ENCODE data around the gene SIKE1.
"Not testable (repeated sequence)": the region's sequence is repeated elsewhere in the genome, so short reads cannot be mapped to it uniquely, and the experiment has no call there.

Gene SIKE1

DNA sequence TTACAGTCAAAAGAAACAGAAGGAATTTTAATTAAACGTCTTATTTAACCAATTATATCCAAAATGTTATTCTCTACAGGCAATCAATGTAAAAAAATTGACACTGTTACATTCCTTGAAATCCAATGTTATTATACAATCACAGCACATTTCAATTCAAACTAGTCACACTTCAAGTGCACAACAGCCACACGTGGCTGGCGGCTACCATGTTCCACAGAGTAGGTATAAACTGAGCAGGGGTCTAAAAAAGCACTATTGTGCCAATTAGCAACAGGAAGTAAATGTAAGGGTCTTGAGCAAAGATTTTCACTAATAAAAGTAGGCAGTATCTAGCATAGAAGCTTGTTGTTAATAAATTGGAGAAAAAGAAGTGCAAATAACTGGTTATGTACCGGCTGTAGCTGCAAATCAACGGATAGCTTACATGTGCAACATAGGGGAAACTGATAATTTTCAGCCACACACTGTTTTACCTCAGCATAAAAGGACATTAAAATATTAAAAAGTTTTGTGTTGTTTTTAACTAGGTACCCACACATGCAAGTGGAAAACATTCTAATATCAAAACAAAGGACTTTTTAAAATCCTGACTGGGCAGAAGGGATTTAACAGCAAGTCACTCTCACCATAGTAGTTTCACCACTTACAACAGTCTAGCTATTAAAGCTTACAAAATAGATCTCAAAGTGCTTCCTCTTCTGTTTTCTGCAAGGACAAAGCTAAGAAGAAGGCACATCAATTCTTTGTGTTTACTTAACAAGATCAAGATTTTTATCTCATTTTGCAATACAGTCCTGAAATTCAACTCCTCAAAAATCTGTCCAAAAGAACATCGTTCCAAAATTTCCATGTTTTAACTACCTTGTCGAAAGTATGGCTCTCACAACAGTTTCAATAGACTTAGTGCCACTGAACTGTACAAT, 25.2 kb downstream of the SIKE1 start:
- FAIRE-seq, result no peak

DNA sequence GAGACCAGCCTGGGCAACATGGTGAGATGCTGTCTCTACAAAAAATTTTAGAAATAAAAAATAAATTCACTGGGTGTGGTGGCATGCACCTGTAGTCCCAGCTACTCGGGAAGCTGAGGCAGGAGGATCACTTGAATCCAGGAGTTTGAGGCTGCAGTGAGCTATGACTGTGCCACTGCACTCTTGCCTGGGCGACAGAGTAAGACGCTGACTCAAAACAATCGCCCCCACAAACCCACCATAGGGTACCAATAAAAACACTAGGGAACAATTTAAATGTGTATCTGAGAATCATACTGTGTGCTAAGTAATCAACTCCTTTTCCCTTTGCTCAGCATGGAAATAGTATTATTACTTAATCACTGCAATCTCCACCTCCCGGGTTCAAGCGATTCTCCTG, 26.8 kb downstream of the SIKE1 start:
- FAIRE-seq, result not testable (repeated sequence)

DNA sequence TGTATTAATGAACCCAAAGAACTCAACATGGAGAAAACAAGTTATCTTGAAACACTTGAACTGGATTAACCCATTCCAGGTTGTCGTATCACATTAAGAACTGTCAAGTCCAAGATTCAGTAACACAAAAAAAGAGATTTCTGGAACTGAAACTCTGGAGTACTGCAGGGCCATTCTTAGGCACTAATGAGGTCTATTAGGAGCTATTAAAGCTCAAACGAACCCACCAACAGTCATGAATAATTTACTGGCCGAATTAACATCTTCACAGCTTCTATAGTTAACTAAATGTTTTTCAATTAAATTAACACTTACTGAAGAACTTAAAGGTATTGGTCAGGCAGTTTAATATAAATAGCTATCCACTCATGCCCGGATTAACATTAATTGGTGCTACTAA, 27.3 kb downstream of the SIKE1 start:
- no peak for FAIRE-seq

GRCh38 chr1:114750780-114751179, 29.7 kb downstream of the SIKE1 start:
- no peak for FAIRE-seq

DNA sequence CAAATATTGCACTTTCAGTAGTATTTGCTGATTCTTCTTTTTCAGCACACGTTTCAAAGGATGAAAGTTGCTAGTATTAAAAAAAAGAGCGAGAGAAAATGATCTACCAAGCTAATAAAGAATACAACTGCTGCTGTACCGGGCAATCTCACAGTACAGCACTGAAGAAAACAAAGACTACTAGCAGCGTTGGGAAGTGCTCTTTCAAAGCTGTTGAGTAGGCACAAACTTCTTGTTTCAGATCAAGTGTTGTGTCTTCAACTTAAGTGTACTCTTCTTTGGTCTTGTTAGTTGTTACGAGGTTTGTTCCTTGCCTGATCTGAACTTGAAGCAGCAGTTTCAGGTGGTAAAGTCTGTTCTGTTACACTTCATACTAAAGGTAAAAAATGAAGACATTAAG, 30.6 kb downstream of the SIKE1 start:
- FAIRE-seq, result no peak

- no peak for FAIRE-seq
Observed at GRCh38 chr1:114746450-114747121, 33.9 kb downstream of the SIKE1 start.

DNA sequence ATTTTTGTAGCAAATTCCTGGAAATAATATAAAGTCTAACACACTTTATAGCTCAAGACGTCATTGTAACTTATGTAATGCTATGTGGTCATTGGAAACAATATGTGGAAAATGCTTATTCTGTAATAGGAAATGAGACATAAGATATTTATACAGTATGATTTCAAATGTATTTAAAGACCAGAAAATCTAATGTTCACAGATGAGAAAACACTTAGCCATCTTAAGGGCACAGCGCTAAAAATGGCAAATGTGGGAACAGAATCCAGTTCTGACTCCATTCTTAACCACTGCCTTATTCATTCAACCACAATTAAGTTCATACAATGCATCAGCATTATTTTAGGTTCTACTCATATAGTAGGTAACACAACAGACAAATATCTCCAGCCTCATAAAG, 35.2 kb downstream of the SIKE1 start:
- no peak for FAIRE-seq

DNA sequence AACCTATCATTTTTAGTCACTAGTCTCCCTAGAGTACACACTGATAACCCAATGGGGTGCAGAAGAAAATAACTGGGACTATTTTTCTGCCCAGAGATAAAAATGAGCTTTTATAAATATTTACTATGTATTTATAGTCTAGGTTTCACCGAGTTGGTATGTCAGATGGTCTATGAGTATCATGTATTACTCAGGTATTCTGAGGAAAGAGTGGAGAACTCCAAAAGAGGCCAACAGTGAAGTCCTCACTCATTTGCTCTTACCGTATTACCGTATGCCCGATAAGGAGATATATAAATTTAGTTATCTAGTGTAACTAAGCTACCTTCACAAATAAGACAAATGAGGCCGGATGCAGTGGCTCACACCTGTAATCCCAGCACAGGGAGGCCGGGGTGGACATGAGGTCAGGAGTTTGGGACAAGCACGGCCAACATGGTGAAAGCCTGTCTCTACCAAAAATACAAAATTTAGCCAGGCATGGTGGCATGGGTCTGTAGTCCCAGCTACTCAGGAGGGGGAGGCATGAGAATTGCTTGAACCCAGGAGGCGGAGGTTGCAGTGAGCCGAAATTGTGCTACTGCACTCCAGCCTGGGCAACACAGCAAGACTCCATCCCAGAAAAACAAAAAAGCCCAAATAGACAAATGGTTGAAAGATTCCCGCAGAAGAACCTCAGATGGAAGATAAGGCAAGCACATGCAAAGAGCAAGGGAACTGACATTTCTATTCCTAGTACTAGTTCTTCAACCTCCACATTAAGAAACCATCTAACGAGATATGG, 38.3 kb downstream of the SIKE1 start:
- FAIRE-seq, result no peak

DNA sequence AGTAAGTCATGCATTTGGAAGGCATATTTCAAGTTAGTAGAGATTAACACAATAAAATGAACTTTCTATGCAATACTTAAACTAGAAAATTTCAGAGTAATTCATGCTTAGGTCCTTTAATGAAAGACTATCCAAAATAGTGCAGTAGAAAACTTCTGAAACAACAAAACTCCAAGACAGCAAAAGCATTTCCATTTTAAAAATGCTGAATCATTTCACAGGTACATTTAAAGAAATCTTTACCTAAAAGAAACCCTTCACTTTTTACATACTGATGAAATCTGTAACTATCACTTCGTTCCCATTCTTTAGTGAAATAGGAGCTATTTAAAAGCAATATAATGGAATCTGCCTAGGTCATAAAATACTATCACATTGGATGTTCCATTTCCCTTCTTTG, 40.2 kb downstream of the SIKE1 start:
- FAIRE-seq, result no peak

DNA sequence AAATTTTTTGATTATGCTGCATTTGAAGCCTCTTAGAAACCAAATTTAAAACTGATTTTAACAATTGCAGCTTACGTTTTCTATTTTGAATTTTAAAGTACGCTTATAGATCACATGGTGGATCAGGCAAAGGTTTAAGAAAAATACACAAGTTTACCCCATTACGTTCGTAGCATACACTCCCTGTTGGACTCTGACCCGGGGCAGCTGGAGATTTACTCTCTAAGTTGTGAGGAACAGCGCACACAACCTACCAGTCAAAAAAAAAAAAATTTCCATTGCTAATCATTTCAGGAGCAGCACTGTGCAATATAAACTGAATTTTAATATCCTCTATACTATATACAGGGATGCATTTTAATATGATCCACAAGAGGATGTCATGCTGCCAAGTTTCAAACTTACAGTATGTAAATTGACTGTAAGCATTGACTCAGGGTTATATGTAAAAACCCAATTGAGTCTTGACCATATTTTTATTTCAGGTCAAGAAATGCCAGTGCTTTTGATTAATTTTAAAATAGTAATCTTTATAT, 43.1 kb downstream of the SIKE1 start:
- no peak for FAIRE-seq

DNA sequence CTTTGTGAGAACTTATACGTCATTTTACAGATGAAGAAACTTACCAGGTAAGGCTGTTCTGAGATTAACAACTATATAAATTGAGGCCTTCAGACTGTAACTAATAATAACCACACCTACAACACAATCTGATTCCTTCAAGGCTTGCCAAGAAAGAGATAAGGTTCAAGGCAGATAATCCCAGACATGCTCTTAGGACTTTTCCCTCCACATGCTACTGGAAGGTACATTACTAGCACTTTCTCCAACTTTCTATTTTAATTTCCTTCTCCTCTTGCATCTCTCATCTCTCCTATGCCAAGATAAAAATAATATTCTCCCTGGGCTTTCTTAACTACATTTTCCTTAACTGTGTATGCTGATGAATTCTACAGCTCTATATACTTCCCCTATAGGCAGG, 45.0 kb downstream of the SIKE1 start:
- FAIRE-seq, result no peak

- no peak for FAIRE-seq
Observed at GRCh38 chr1:114729782-114730181, 50.7 kb downstream of the SIKE1 start.

DNA sequence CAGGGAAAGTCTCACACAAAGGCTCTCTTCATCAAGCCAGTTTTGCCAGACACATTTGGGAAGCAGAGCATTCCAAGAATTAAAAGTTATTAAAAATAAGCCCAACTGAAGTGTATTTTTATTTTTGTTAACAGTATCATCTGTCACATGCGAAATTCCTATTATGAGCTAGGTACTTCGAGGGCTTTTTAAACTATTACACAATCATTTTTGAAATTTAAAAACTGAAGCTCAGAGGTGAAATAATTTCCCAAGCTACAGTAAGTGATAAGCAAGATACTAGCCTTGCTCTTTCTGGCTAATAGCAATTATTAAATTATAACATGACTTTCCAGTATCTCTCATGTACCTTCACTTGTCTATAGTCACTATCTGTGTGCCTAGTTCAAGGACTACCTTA, 51.9 kb downstream of the SIKE1 start:
- no peak for FAIRE-seq

DNA sequence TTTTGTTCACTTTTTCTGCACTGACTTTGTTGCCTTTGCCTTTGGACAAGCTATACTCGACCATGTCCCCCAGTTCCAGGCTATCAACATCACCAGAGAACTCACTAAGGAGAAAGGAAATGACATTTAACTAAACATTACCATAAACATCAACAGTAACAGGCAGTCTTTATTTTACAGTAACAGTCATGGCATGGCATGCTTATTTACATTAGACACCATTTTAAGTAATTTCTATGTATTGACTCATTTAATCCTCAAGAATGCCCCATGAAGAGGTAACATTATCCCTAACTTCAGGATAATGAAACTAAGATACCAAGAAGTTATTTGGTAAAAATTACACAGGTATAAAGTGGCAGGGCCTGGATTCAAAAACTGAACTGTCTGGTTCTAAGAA, 55.3 kb downstream of the SIKE1 start:
- no peak for FAIRE-seq

- FAIRE-seq, result no peak
Observed at GRCh38 chr1:114723915-114724314, 56.6 kb downstream of the SIKE1 start.

DNA sequence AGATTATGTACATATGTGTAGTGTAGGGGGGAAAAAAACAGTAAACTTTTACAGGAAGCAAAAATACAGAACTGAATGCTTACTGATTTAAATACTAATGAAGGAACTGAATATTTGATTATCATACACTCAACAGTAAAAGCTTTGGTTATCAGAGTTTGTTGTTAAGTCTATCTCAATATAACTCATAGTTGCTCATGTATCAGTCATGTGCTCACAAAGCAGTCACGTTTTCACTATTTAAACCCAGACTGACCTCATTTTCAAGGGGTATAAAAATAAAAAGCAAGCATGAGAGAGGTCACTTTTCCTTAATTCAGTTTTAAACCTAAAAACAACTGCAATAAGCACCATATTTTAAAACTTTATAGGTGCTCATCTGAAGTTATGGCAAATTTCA, 57.0 kb downstream of the SIKE1 start:
- FAIRE-seq, result no peak

DNA sequence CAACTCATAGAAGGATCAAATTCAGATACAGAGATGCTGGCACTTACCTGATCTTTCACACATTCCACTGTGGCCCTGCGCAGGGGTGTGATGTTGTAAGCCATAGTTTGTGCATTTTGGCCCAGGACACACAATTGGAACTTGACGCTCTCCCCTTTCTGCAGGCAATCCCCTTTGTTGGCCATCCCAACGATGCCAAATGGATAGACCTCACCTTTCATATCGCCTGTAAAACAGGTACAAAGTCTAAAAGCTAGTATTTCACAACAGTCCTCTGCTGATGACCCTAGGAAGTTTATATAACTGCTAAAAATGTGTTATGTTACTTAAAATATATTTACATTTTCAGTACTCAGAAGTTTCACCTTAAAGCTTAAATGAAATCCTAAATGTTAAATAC, 60.0 kb downstream of the SIKE1 start:
- FAIRE-seq, result no peak

Data from G401.6 (cell line).